ENCODE results near the gene PFDN6. TPM values are rescaled to one million over a fixed set of nuclear protein-coding genes. Genes with fewer than 3 reads are reported as not detected.

Gene PFDN6
- total and polyA plus RNA-seq, 9 of the 15 experiments (the other 6 are each of a cell fraction or from before 2014, with no cell fraction given), result 6.8 to 475 (median 216) TPM

DNA sequence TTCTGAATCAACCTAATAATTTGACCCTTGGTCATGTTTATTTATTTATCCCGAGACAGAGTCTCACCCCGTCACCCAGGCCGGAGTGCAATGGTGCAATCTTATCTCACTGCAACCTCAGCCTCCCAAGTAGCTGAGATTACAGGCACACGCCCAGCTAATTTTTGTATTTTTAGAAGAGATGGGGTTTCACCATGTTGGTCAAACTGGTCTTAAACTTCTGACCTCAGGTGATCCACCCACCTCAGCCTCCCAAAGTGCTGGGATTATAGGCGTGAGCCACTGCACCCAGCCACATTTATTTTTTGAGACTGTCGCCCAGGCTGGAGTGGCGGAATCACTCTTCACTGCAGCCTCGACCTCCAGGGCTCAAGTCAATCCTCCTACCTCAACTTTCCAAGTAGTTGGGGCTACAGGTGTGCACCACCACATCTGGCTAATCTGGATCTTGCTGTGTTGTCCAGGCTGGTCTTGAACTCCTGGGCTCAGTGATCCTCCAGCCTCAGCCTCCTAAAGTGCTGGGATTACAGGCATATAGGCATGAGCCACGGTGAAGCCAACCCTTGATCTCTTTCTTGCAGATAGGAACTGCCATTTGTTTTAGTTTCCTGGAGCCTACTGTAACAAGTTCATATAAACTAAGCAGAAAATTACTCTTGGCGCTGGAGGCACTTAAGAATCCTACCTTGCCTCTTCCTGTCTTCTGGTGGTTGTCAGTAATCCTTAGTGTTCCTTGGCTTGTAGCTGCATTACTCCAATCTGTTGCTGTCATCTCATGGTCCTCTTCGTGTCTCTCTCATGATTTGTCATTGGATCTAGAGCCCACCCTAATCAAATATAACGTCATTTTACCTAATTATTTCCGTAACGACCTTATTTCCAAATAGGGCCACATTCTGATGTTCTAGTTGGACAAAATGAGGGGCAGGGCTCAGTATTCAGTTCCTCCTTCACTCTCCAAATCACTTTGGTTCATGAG lies 15.2 kb upstream of the PFDN6 start (continued):
- no peak for TF ChIP-seq ZNF318 (IDR thresholded peaks at IDR 0.05; ENCODE audit: borderline replicate concordance in 1 of 2, low read depth in 1 of 2)
- peak; percentile 73 to 97 for TF ChIP-seq RCOR1 (IDR thresholded peaks at IDR 0.05; ENCODE audit: borderline replicate concordance in 1 of 2, low read depth in 2 of 2, low read length in 2 of 2)
- peak; percentile 70 for TF ChIP-seq RBFOX2 (IDR thresholded peaks at IDR 0.05; ENCODE audit: low read depth, low read length)
- peak; percentile 22; the same call in 1 of the 2 replicates for TF ChIP-seq CXXC5 (CRISPR knock-in tag; IDR thresholded peaks at IDR 0.05)
- TF ChIP-seq POLR2AphosphoS5 (IDR thresholded peaks at IDR 0.05; ENCODE audit: control insufficient read depth, insufficient read depth, low read depth, low read length), result peak; percentile 37; the same call in 1 of the 2 replicates
- no peak for TF ChIP-seq TAL1 (IDR thresholded peaks at IDR 0.05)
- TF ChIP-seq ZNF121 (CRISPR knock-in tag; conservative IDR thresholded peaks at IDR 0.05), result peak; percentile 97
- TF ChIP-seq ELF1 (tag; IDR thresholded peaks at IDR 0.05), result no peak
- peak; percentile 30 for TF ChIP-seq KDM5B (IDR thresholded peaks at IDR 0.05; ENCODE audit: insufficient replicate concordance, low read depth, low read length)
- no peak for TF ChIP-seq YBX1 (IDR thresholded peaks at IDR 0.05)
- TF ChIP-seq CBFA2T3 (IDR thresholded peaks at IDR 0.05), result 0 out of 2 replicates have a peak, but pooled peaks have one; percentile 27
- 0 out of 4 replicates have a peak, but pooled peaks of 1 of the 2 experiments have one; percentile 5 for TF ChIP-seq MNT (conservative IDR thresholded peaks at IDR 0.05)
- TF ChIP-seq CEBPG (CRISPR knock-in tag; IDR thresholded peaks at IDR 0.05), result no peak; the same call in 1 of the 2 replicates
- TF ChIP-seq CEBPG (tag; conservative IDR thresholded peaks at IDR 0.05 in 1 of 2, IDR thresholded peaks at IDR 0.05 in 1 of 2), result 0 out of 4 replicates have a peak, but pooled peaks of 1 of the 2 experiments have one; percentile 15
- TF ChIP-seq, protein P1, sequence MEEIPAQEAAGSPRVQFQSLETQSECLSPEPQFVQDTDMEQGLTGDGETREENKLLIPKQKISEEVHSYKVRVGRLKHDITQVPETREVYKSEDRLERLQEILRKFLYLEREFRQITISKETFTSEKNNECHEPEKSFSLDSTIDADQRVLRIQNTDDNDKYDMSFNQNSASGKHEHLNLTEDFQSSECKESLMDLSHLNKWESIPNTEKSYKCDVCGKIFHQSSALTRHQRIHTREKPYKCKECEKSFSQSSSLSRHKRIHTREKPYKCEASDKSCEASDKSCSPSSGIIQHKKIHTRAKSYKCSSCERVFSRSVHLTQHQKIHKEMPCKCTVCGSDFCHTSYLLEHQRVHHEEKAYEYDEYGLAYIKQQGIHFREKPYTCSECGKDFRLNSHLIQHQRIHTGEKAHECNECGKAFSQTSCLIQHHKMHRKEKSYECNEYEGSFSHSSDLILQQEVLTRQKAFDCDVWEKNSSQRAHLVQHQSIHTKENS (CRISPR knock-in tag; IDR thresholded peaks at IDR 0.05), result no peak

Measured in K562 (cell line).